ENCODE results near the gene CCDC192.

DNA sequence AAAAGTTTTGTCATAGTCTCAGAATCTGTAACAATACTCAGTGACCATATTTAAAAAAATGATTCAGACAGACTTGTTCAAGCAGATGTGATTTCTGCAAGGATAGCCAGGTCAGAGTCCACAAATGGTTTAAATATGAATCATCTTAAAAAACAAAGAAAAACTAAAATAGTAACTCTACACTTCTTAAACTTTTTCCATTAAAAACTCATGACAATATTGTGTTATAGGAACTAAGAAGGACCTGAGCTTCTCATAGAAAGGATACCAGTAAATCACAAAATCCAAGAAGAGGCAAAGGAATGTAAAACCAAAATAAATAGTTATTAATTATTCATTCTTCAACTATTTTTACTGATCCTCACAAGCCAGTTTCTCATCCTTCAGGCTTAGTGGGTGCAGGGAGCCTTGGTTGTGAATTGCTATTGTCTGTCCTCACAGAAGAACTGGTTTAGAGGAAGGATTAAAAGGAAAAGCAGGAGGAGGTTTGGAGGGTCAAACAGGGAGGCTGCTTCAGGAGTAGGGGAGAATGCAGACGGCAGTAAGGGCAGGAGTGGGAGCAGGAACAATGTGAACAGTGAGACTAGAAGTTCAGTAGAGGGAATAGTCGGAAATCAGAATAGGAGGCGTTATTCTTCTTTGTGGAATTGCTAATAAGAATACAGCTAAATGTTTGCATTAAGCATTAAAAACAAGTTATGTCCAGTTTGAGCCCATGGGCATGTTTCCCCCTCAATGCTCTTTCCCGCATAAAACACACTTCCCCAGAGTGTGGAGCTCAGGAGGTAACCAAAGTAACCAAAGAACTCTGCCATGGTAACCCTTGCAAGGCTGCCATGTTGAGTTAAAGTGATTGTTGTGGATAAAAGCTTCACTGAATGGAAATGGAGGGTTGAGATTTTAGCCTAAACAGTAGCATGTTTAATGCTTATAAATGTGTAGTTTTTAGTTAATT is 110.7 kb downstream of the CCDC192 start:
- TF ChIP-seq ARNT (IDR thresholded peaks at IDR 0.05) (no peak), SP1 (IDR thresholded peaks at IDR 0.05) (no peak), SUZ12 (IDR thresholded peaks at IDR 0.05) (no peak), L3MBTL2 (conservative IDR thresholded peaks at IDR 0.05) (no peak)

Data from HEK293T (cell line).